Measurements from ENCODE around the gene ZNF79.

The ZNF79 gene

GRCh38 chr9:127397646-127398274 lies 26.4 kb upstream of the ZNF79 start:
- in situ Hi-C loops (cut with MboI; ENCODE audit: low sequenced_read_pairs) = no loop called here

GRCh38 chr9:127398275-127398647 lies 25.9 kb upstream of the ZNF79 start:
- in situ Hi-C loops (cut with MboI; ENCODE audit: low sequenced_read_pairs) = no loop called here

GRCh38 chr9:127398715-127399400 lies 25.3 kb upstream of the ZNF79 start:
- in situ Hi-C loops (cut with MboI; ENCODE audit: low sequenced_read_pairs) = no loop called here

- in situ Hi-C loops (cut with MboI; ENCODE audit: low sequenced_read_pairs) = no loop called here
Observed at GRCh38 chr9:127399736-127400269, 24.4 kb upstream of the ZNF79 start.

GRCh38 chr9:127402401-127403090 lies 21.6 kb upstream of the ZNF79 start:
- in situ Hi-C loops (cut with MboI; ENCODE audit: low sequenced_read_pairs) = no loop called here

GRCh38 chr9:127403507-127404192 lies 20.5 kb upstream of the ZNF79 start:
- in situ Hi-C loops (cut with MboI; ENCODE audit: low sequenced_read_pairs) = no loop called here

GRCh38 chr9:127404631-127405030 lies 19.6 kb upstream of the ZNF79 start:
- in situ Hi-C loops (cut with MboI; ENCODE audit: low sequenced_read_pairs) = no loop called here

- in situ Hi-C loops (cut with MboI; ENCODE audit: low sequenced_read_pairs) = no loop called here
Observed at GRCh38 chr9:127405344-127406125, 18.6 kb upstream of the ZNF79 start.

- in situ Hi-C loops (cut with MboI; ENCODE audit: low sequenced_read_pairs) = no loop called here
Observed at GRCh38 chr9:127406799-127407491, 17.2 kb upstream of the ZNF79 start.

GRCh38 chr9:127407492-127407843 lies 16.7 kb upstream of the ZNF79 start:
- in situ Hi-C loops (cut with MboI; ENCODE audit: low sequenced_read_pairs) = no loop called here

GRCh38 chr9:127411122-127411521 lies 13.1 kb upstream of the ZNF79 start:
- in situ Hi-C loops (cut with MboI; ENCODE audit: low sequenced_read_pairs) = no loop called here

GRCh38 chr9:127415141-127415540 lies 9.0 kb upstream of the ZNF79 start:
- in situ Hi-C loops (cut with MboI; ENCODE audit: low sequenced_read_pairs) = no loop called here

GRCh38 chr9:127415657-127416056 lies 8.5 kb upstream of the ZNF79 start:
- in situ Hi-C loops (cut with MboI; ENCODE audit: low sequenced_read_pairs) = no loop called here

- in situ Hi-C loops (cut with MboI; ENCODE audit: low sequenced_read_pairs) = no loop called here
Observed at GRCh38 chr9:127417131-127418036, 6.8 kb upstream of the ZNF79 start.

GRCh38 chr9:127418037-127418471 lies 6.1 kb upstream of the ZNF79 start:
- in situ Hi-C loops (cut with MboI; ENCODE audit: low sequenced_read_pairs) = no loop called here

GRCh38 chr9:127419348-127419747 lies 4.8 kb upstream of the ZNF79 start:
- in situ Hi-C loops (cut with MboI; ENCODE audit: low sequenced_read_pairs) = no loop called here

- in situ Hi-C loops (cut with MboI; ENCODE audit: low sequenced_read_pairs) = no loop called here
Observed at GRCh38 chr9:127421057-127421456, 3.1 kb upstream of the ZNF79 start.

GRCh38 chr9:127422133-127422782 lies 1.9 kb upstream of the ZNF79 start:
- in situ Hi-C loops (cut with MboI; ENCODE audit: low sequenced_read_pairs) = no loop called here

Data from HL-60/S4 treated with retinoic acid at 250 ng/mL for 4 days and 3 days (cell line).